K562 (cell line): Measurements from ENCODE around the gene C4orf36. TPM values are rescaled to one million over a fixed set of nuclear protein-coding genes. Genes with fewer than 3 reads are reported as not detected.

ENCODE experiments used
- DNMT1 ChIP-seq: fragments of 450-650 bp; IDR thresholded peaks from 2 replicates; pipeline ENCODE4 v1.6.1; 2016; ENCODE audit warnings: antibody characterized with exemption, mild to moderate bottlenecking
- HDAC8 ChIP-seq: fragments of 450-650 bp; IDR thresholded peaks from 2 replicates; pipeline ENCODE4 v1.6.1; 2016; ENCODE audit warnings: mild to moderate bottlenecking, missing genetic modification characterization, moderate library complexity, missing compliant biosample characterization
- HMBOX1 ChIP-seq: sonication (generic); IDR thresholded peaks from 2 replicates; pipeline ENCODE4 v1.6.1; 2016
- NFATC3 ChIP-seq: fragments of 450-650 bp; IDR thresholded peaks from 2 replicates; pipeline ENCODE4 v1.6.1; 2017; ENCODE audit warnings: mild to moderate bottlenecking
- RNF2 ChIP-seq: sonication (generic); IDR thresholded peaks from 2 replicates; pipeline ENCODE4 v1.6.1; 2016
- SOX6 ChIP-seq: fragments of 450-650 bp; IDR thresholded peaks from 2 replicates; pipeline ENCODE4 v1.6.1; 2014; ENCODE audit warnings: mild to moderate bottlenecking
- SRSF3 ChIP-seq: fragments of 200-400 bp; formaldehyde crosslinking; IDR thresholded peaks from 2 replicates; pipeline ENCODE4 v1.6.1; 2016; ENCODE audit warnings: mild to moderate bottlenecking, low read length, moderate library complexity; ENCODE audit not compliant: insufficient read depth
- ZC3H4 ChIP-seq: sonication (generic); formaldehyde crosslinking; IDR thresholded peaks from 2 replicates; pipeline ENCODE4 v1.9.0; 2021; ENCODE audit warnings: missing genetic modification reagents, borderline replicate concordance
- ZNF24 ChIP-seq: fragments of 450-650 bp; IDR thresholded peaks from 2 replicates; pipeline ENCODE4 v1.6.1; 2016
- ZNF699 ChIP-seq: fragments of 250-450 bp; sonication (Bioruptor Pico); IDR thresholded peaks from 2 replicates; pipeline ENCODE4 v1.8.0; 2021; ENCODE audit warnings: mild to moderate bottlenecking, moderate library complexity; ENCODE audit not compliant: insufficient replicate concordance
- ZNF740 ChIP-seq, 3 experiments: fragments of 200-800 bp in 1 of 3; sonication (Bioruptor generic) in 1 of 3; sonication (generic) in 1 of 3; formaldehyde crosslinking in 1 of 3; IDR thresholded peaks; 2 replicates each; pipeline versions ENCODE4 v1.6.1 to v1.8.0; 2016 to 2022; ENCODE audit warnings: mild to moderate bottlenecking in 2 of 3, missing compliant biosample characterization in 2 of 3, missing genetic modification characterization in 2 of 3, missing genetic modification reagents in 1 of 3
- ZNF76 ChIP-seq: fragments of 250-450 bp; sonication (Bioruptor Pico); IDR thresholded peaks from 2 replicates; pipeline ENCODE4 v1.4.0; 2020; ENCODE audit warnings: mild to moderate bottlenecking, moderate library complexity, borderline replicate concordance
- ZZZ3 ChIP-seq: fragments of 450-650 bp; IDR thresholded peaks from 2 replicates; pipeline ENCODE4 v1.6.1; 2016; ENCODE audit warnings: antibody characterized with exemption, mild to moderate bottlenecking, moderate library complexity
- polyA plus RNA-seq, 8 experiments: library from polyadenylated mRNA; depleted of rRNA in 4 of 8; stranded (reverse) in 5 of 8; unstranded in 3 of 8; fragments of >200 nt; fragmentation: Nextera tagmentation in 2 of 8; fragmentation: Illumina TruSeq in 1 of 8; extraction: Ambion mirVana in 2 of 8; extraction: Trizol in 1 of 8; gene quantifications; 2 replicates each; pipeline versions ENCODE4 v1.2.1 to v1.2.3, GENCODE V29; 2011 to 2014; ENCODE audit warnings: inconsistent platforms in 1 of 8, missing spikeins in 1 of 8
- total RNA-seq, 7 experiments: library from RNA; depleted of rRNA in 6 of 7; stranded (reverse); fragments of >200 nt in 6 of 7; fragmentation: Illumina TruSeq in 2 of 7; extraction: Trizol in 2 of 7; gene quantifications; 2 replicates each; pipeline versions ENCODE4 v1.2.1 to v1.2.3, GENCODE V29; 2011 to 2021; ENCODE audit warnings: low replicate concordance in 1 of 7
- TF ChIP-seq, protein P1 (sequence below): sonication (generic); formaldehyde crosslinking; IDR thresholded peaks from 2 replicates; pipeline ENCODE4 v1.8.0; 2022; ENCODE audit warnings: mild to moderate bottlenecking, missing genetic modification reagents
- TF ChIP-seq, protein P2 (sequence below): fragments of 450-650 bp; formaldehyde crosslinking; IDR thresholded peaks from 2 replicates; pipeline ENCODE4 v1.4.0; 2020; ENCODE audit warnings: mild to moderate bottlenecking, moderate library complexity
- TF ChIP-seq, protein P3 (sequence below): fragments of 450-650 bp; formaldehyde crosslinking; IDR thresholded peaks from 2 replicates; pipeline ENCODE4 v1.4.0; 2020; ENCODE audit warnings: mild to moderate bottlenecking, mixed read lengths
- TF ChIP-seq, protein P4 (sequence below): fragments of 250-450 bp; sonication (Bioruptor Pico); IDR thresholded peaks from 2 replicates; pipeline ENCODE4 v1.5.0; 2020; ENCODE audit warnings: mild to moderate bottlenecking
- TF ChIP-seq, protein P5 (sequence below), 3 experiments: IDR thresholded peaks in 2 of 3; conservative IDR thresholded peaks in 1 of 3; 2 replicates each; pipeline ENCODE4 v1.5.1; 2011 to 2012; ENCODE audit warnings: low read length in 3 of 3, mild to moderate bottlenecking in 3 of 3, control low read depth in 2 of 3, improper control_type of control experiment in 1 of 3, inconsistent platforms in 1 of 3, low read depth in 1 of 3, mixed read lengths in 1 of 3, moderate library complexity in 1 of 3; ENCODE audit not compliant: insufficient read depth in 2 of 3

C4orf36 gene
- total and polyA plus RNA-seq, 9 of the 15 experiments (the other 6 are each of a cell fraction or from before 2014, with no cell fraction given) = 0.14 to 0.45 (median 0.20) TPM; not detected in 5

DNA sequence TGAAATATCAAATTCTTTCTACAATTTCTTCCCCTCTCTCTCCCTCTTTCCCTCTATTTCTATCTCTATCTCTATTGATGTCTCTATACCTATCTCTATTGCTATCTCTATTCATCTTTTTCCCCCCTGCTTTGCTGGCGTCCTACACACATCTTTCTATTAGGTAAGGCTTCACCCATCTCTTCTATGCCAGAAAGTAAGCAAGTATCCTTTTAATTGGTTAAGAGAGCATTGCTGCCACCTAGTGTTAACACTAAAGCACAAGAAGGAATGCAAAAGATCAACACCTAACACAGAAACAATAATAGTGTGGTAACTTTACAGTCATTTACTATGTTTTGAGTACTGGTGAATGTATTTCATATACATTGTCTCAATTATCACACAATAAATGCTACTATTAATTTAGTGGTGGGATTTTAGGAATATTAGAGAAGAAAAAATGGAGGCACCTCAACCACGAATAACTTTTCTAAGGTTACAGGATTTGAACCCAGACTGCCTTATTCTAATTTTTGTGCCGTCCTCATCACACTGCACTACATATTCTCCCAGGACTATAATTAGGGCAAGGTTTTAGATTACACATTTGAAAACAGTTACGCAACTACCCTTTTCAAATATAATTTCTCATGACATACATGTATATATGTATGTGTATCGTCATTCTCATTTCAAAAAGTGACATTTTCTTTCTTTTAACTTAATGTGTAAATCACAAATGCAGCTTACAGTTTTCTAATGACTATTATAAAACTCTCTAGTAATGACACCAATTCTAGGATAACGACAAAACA, 3.7 kb upstream of the C4orf36 start (continued):
- TF ChIP-seq ZNF740 (CRISPR knock-in tag; IDR thresholded peaks at IDR 0.05) (no peak), ZNF740 (tag; IDR thresholded peaks at IDR 0.05) (no peak), DNMT1 (no peak), ZC3H4 (no peak), ZNF76 (CRISPR knock-in tag) (no peak), SRSF3 (no peak), SOX6 (no peak), HDAC8 (tag) (no peak), ZNF699 (no peak), HMBOX1 (no peak), ZZZ3 (no peak), ZNF24 (no peak), RNF2 (no peak), NFATC3 (no peak)
- TF ChIP-seq, protein P1, sequence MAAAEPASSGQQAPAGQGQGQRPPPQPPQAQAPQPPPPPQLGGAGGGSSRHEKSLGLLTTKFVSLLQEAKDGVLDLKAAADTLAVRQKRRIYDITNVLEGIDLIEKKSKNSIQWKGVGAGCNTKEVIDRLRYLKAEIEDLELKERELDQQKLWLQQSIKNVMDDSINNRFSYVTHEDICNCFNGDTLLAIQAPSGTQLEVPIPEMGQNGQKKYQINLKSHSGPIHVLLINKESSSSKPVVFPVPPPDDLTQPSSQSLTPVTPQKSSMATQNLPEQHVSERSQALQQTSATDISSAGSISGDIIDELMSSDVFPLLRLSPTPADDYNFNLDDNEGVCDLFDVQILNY (CRISPR knock-in tag) = no peak
- TF ChIP-seq, protein P2, sequence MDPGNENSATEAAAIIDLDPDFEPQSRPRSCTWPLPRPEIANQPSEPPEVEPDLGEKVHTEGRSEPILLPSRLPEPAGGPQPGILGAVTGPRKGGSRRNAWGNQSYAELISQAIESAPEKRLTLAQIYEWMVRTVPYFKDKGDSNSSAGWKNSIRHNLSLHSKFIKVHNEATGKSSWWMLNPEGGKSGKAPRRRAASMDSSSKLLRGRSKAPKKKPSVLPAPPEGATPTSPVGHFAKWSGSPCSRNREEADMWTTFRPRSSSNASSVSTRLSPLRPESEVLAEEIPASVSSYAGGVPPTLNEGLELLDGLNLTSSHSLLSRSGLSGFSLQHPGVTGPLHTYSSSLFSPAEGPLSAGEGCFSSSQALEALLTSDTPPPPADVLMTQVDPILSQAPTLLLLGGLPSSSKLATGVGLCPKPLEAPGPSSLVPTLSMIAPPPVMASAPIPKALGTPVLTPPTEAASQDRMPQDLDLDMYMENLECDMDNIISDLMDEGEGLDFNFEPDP = no peak
- TF ChIP-seq, protein P3, sequence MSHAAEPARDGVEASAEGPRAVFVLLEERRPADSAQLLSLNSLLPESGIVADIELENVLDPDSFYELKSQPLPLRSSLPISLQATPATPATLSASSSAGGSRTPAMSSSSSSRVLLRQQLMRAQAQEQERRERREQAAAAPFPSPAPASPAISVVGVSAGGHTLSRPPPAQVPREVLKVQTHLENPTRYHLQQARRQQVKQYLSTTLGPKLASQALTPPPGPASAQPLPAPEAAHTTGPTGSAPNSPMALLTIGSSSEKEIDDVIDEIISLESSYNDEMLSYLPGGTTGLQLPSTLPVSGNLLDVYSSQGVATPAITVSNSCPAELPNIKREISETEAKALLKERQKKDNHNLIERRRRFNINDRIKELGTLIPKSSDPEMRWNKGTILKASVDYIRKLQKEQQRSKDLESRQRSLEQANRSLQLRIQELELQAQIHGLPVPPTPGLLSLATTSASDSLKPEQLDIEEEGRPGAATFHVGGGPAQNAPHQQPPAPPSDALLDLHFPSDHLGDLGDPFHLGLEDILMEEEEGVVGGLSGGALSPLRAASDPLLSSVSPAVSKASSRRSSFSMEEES (CRISPR knock-in tag) = no peak
- TF ChIP-seq, protein P4, sequence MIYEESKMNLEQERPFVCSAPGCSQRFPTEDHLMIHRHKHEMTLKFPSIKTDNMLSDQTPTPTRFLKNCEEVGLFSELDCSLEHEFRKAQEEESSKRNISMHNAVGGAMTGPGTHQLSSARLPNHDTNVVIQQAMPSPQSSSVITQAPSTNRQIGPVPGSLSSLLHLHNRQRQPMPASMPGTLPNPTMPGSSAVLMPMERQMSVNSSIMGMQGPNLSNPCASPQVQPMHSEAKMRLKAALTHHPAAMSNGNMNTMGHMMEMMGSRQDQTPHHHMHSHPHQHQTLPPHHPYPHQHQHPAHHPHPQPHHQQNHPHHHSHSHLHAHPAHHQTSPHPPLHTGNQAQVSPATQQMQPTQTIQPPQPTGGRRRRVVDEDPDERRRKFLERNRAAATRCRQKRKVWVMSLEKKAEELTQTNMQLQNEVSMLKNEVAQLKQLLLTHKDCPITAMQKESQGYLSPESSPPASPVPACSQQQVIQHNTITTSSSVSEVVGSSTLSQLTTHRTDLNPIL = no peak
- TF ChIP-seq, protein P5, sequence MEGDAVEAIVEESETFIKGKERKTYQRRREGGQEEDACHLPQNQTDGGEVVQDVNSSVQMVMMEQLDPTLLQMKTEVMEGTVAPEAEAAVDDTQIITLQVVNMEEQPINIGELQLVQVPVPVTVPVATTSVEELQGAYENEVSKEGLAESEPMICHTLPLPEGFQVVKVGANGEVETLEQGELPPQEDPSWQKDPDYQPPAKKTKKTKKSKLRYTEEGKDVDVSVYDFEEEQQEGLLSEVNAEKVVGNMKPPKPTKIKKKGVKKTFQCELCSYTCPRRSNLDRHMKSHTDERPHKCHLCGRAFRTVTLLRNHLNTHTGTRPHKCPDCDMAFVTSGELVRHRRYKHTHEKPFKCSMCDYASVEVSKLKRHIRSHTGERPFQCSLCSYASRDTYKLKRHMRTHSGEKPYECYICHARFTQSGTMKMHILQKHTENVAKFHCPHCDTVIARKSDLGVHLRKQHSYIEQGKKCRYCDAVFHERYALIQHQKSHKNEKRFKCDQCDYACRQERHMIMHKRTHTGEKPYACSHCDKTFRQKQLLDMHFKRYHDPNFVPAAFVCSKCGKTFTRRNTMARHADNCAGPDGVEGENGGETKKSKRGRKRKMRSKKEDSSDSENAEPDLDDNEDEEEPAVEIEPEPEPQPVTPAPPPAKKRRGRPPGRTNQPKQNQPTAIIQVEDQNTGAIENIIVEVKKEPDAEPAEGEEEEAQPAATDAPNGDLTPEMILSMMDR (IDR thresholded peaks at IDR 0.05 in 2 of 3, conservative IDR thresholded peaks at IDR 0.05 in 1 of 3; ENCODE audit: insufficient read depth in 2 of 3, low read depth in 1 of 3, low read length in 3 of 3) = peak; percentile 65 to 85 (median 69); a peak in 5 of 6 replicates
